GM04504 (cell line): ENCODE measurements around the gene SLC30A5.
"Not testable (repeated sequence)": the region's sequence is repeated elsewhere in the genome, so short reads cannot be mapped to it uniquely, and the experiment has no call there.

Source experiments
- DNase-seq: peaks from one replicate; pipeline ENCODE4 v3.0.0-alpha.2; 2012; ENCODE audit warnings: low read depth

The SLC30A5 gene

DNA sequence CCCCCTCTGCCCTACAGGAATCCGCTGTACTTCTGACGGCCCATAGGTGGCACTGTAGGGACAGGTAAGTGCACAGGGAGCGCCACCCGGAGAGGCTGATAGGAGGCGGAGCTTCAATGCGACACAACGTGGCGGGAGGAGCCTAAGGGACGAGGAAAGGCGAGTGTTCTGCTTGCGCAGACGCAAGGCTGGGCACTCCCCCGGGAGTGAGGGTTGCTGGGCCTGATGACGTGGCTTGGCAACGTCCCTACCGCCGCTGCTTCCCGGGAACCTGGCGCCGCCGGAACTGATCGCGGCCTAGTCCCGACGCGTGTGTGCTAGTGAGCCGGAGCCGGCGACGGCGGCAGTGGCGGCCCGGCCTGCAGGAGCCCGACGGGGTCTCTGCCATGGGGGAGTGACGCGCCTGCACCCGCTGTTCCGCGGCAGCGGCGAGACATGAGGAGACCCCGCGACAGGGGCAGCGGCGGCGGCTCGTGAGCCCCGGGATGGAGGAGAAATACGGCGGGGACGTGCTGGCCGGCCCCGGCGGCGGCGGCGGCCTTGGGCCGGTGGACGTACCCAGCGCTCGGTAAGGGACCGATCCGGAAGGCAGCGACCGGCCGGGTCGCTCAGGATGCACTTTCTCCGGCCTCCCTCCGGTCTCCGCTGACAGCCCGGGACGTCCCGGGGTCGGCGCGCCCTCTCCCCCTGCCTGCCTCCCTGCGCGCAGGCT lies at the start of gene SLC30A5:
TSS of gene SLC30A5 (plus strand) at position 244 of the 712 bp plus-strand sequence. CDS start at position 486, 242 bp downstream.
- DNase-seq: peak; percentile 99

- not testable (repeated sequence) for DNase-seq
Observed at GRCh38 chr5:69045213-69045612, 48.6 kb upstream of the SLC30A5 start.

- no peak for DNase-seq
Observed at GRCh38 chr5:69046375-69046957, 47.3 kb upstream of the SLC30A5 start.

GRCh38 chr5:69048230-69048629 lies 45.6 kb upstream of the SLC30A5 start:
- no peak for DNase-seq

- DNase-seq: no peak
Observed at GRCh38 chr5:69049151-69049550, 44.7 kb upstream of the SLC30A5 start.

GRCh38 chr5:69049796-69050195 lies 44.0 kb upstream of the SLC30A5 start:
- no peak for DNase-seq

DNA sequence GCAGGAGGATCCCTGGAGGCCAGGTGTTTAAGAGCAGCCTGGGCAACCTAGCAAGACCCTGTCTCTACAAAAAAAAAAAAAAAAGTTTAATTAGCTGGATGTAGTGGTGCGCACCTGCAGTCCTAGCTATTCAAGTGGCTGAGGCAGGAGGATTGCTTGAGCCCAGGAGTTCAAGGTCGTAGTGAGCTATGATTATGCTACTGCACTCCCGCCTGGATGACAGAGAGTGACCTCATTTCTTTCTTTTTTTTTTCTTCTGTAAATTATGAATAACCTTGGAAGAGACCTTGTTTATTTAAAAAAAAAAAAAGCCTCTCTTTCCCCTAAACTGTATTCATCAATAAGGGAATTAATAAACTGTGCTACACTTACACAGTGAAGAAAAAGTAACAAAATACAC lies 43.6 kb upstream of the SLC30A5 start:
- no peak for DNase-seq

DNA sequence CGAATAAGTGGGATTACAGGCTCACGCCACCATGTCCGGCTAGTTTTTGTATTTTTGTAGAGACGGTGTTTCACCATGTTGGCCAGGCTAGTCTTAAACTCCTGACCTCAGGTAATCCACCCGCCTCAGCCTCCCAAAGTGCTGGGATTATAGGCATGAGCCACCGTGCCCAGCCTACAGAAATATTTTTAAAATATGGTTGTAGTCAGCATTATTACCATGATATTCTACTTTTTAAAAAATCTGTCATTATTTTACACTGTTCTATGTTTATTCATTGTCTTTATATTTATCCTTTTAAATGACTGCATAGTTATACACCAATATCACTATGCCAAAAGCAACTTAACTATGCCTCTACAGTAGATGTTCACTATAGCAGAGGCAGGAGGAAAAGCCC lies 41.6 kb upstream of the SLC30A5 start:
- DNase-seq: no peak

DNA sequence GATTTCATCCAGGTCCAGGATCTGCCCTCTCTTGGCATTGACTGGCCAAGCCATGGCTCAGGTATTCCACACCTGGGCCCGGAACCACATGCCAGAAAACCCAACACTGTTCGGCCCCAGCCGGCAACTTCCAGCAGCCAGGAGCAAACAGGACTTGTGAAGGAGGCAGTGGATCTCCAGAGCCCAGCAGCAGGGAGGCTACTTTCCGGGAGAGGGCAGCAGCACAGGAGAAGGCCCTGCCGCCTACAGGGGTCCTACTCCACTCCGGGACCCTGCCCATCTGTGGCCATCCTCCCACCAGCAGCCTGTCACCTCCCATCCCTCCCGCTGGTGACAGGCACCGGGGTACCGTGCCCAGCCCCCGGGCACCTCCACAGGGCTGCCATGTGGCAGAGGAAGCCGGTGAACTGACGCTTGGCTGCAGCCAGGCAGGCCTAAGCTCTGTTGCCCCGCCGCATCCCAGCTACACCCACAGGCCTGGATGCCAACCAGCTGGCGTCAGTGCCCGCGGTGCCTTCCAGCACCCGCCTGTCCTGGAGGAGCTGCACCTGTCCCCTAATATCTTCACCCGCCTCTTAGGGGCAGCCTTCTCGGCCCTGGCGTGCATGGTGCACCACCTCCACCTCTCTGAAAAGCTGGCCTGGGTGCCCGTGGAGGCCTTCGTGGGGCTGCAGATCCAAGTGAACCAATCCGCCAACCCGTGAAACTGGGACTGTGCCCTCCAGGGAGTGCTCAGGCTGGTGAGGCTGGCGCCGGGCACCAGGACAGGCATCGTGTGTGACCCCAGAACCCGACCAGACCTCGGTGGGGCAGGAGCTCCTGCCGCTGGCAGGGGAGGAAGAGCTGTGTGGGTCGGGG lies 18.9 kb upstream of the SLC30A5 start:
- DNase-seq: no peak

GRCh38 chr5:69075522-69076179 lies 18.2 kb upstream of the SLC30A5 start:
- DNase-seq: no peak

DNA sequence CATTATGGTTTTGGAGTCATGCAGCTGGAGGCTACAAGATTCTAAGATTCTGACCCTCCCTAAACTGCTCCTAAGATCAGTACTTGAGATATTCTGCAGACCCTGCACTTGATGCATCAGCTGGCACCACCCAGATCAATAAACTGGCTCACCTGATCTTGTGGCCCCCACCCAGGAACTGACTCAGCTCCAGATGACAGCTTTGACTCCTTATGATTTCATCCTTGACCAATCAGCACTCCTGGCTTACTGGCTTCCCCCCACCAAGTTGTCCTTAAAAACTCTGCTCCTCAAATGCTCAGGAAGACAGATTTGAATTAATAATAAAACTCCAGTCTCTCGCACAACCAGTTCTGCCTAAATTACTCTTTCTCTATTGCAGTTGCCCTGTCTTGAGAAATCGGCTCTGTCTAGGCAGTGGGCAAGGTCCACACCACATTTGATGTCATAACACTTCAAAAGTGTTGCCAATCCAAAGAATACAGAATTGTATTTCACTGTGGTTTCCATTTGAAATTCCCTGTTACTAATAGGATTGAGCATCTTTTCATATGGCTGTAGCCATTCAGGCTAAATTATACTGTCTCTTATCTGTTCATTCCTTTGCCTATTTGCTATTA lies 14.8 kb upstream of the SLC30A5 start:
- no peak for DNase-seq

DNA sequence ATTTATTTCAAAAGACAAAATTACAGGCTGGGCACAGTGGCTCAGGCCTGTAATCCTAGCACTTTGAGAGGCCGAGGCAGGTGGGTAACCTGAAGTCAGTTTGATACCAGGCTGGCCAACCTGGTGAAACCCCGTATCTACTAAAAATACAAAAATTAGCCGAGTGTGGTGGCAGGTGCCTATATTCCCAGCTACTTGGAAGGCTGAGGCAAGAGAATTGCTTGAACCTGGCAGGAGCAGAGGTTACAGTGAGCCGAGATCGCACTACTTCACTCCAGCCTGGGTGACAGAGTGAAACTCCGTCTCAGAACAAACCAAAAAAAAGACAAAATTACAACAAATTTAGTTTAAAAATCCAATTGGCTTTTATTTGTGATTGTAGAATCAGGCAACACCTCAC lies 14.3 kb upstream of the SLC30A5 start:
- DNase-seq: no peak

GRCh38 chr5:69083412-69083811 lies 10.4 kb upstream of the SLC30A5 start:
- no peak for DNase-seq

- peak; percentile 4 for DNase-seq
Observed at GRCh38 chr5:69084195-69084594, 9.6 kb upstream of the SLC30A5 start.

DNA sequence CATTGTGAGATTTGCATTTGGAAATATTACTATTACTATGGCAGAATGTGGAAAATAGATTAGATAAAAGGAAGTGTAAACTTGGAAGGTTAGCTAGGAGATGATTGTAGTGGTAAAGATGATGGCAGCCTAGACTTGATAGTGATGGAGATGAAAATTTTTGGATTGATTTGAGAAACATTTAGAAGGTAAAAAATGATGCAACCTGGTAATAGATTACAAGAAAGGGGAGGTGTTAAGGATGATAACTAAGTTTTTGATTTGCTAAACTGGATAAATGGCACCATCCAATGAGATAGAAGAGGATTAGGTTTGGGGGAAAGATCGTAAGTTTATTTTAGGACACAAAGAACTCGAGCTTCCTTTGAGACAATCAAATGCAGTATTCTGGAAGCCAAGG lies 8.9 kb upstream of the SLC30A5 start:
- no peak for DNase-seq

DNA sequence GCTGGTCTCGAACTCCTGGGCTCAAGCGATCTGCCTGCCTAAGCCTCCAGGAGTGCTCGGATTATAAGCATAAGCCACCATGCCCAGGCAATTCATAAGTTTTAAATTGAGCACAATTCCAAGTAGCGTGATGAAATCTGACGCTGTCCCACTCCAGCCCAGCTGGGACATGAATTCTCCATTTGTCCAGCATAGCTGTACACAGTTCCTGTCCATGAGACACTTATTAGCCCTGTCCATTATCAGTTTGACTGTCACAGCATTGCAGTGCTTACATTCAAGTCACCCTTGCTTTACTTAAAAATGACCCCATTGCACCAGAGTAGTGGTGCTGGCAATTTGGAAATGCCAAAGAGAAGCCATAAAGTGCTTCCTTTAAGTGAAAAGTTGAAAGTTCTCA lies 7.6 kb upstream of the SLC30A5 start:
- no peak for DNase-seq

DNA sequence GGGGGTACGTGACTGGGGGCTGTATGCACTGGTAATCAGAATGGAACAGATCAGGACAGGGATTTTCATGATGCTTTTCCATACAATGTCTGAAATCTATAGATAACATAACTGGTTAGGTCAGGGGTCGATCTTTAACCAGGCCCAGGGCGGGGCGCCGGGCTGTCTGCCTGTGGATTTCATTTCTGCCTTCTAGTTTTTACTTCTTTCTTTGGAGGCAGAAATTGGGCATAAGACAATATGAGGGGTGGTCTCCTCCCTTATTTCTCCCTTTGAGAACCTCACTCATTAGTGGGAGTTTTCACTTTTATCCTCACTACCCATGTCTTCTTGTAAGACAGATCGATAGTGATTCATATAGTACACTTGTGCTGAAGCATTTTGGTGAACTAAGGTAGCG lies 5.8 kb upstream of the SLC30A5 start:
- not testable (repeated sequence) for DNase-seq

GRCh38 chr5:69090158-69090557 lies 3.7 kb upstream of the SLC30A5 start:
- no peak for DNase-seq

- DNase-seq: no peak
Observed at GRCh38 chr5:69091771-69092170, 2.0 kb upstream of the SLC30A5 start.

- DNase-seq: no peak
Observed at GRCh38 chr5:69092969-69093368, 845 bp upstream of the SLC30A5 start.

DNA sequence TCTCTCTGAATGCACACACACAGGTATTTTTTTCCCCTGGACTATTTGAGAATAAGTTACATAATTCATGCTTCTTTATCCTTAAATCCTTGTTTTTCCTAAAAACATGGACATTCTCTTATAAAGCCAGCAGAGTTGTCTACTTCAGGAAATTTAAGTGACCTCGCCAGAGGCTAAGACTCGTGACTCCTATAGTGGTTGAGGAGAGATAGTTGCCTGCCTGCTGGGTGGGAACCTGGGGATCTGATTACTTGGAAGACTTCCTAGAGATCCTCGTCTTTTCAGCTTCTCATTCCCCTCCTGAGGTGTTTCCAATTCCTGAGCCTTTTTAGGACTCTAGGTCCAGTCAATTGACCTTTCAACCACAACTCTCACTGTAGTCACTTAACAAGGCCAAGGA lies 5.5 kb downstream of the SLC30A5 start:
- no peak for DNase-seq

- DNase-seq: no peak
Observed at GRCh38 chr5:69103521-69103920, 9.7 kb downstream of the SLC30A5 start.
